ENCODE results near the gene TSGA10.

Gene TSGA10

DNA sequence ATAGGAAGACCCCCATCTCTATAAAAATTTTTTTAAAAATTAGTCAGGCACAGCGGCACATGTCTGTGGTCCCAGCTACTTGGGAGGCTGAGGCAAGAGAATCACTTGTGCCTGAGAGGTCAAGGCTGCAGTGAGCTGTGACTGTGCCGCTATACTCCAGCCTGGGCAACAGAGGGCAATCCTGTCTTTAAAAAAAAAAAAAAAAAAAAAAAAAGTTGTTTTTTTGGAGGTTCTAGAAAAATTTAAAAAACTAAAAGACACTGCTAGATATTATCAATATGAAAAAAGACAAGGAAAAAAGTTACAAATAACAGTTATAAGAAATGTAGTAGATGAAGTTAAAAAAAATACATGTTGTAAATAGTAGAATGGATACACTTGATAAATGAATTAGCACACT, 69.3 kb downstream of the TSGA10 start (continued):
- TF ChIP-seq, protein P1, sequence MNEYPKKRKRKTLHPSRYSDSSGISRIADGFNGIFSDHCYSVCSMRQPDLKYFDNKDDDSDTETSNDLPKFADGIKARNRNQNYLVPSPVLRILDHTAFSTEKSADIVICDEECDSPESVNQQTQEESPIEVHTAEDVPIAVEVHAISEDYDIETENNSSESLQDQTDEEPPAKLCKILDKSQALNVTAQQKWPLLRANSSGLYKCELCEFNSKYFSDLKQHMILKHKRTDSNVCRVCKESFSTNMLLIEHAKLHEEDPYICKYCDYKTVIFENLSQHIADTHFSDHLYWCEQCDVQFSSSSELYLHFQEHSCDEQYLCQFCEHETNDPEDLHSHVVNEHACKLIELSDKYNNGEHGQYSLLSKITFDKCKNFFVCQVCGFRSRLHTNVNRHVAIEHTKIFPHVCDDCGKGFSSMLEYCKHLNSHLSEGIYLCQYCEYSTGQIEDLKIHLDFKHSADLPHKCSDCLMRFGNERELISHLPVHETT (tag by site-specific recombination; IDR thresholded peaks at IDR 0.05) = no peak

DNA sequence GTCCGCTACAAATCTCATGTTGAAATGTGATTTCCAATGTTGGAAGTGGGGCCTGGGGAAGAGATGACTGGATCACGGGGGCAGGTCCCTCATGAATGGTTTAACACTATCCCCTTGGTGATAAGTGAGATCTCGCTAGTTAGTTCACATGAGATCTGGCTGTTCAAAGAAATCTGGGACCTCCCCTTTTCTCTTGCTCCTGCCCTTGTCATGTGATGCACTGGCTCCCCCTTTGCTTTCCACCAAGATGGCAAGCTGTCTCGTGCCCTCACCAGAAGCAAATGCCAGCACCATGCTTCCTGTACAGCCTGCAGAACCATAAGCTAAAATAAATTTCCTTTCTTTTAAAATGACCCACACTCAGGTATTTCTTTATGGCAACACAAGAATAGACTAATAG, 70.5 kb downstream of the TSGA10 start:
- H3K9me3 ChIP-seq (ENCODE audit: control insufficient read depth, insufficient read depth, low read depth, low read length) = no peaks in the 10 kb centered on the region
- TF ChIP-seq ZNF791 (tag by site-specific recombination; IDR thresholded peaks at IDR 0.05) (no peak), ZNF239 (tag by site-specific recombination; IDR thresholded peaks at IDR 0.05) (no peak), ZNF654 (tag by site-specific recombination; IDR thresholded peaks at IDR 0.05; ENCODE audit: low read depth) (no peak), ZSCAN18 (tag by site-specific recombination; IDR thresholded peaks at IDR 0.05) (no peak), ZNF24 (tag by site-specific recombination; IDR thresholded peaks at IDR 0.05) (no peak)
- TF ChIP-seq, protein P1 (tag by site-specific recombination; IDR thresholded peaks at IDR 0.05) = no peak
- no peak overlapping the region for H3K27ac ChIP-seq (ENCODE audit: extremely low read depth, low read depth, low read length)
- CTCF ChIA-PET = interaction anchor here (0.7 to 1.1 kb wide), 2 partner anchors 97 to 475 kb away, joined by 3 to 4 read pairs; no protein-coding TSS in a partner anchor
- H3K36me3 ChIP-seq (ENCODE audit: control insufficient read depth in 2 of 2, insufficient read depth in 1 of 2, low read length in 2 of 2) = no peaks in the 10 kb centered on the region
- POLR2A ChIA-PET = no interaction called here
- H3K4me1 ChIP-seq (ENCODE audit: control insufficient read depth, insufficient read depth, low read length) = no peaks in the 10 kb centered on the region
- no peak overlapping the region for H3K4me3 ChIP-seq (ENCODE audit: low read depth, low read length)

DNA sequence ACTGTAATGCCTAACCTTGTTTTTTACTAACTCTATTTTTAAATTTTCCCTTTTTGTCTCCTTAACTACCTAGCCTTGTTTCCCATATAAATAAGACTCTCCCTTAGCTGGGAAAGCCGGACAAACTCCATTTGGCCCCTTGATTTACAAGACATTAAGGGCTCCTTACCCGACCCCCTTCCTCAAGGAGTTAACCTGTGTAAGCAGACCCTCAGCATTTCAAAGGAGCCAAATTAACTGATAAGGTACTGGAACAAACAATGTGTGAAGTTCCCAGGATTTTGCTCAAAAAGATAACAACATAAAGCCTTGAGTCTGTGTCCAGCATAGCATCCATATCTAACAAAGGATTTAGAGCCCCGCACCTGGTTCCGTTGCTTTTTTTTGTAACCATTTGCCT, 72.9 kb downstream of the TSGA10 start:
- no peaks in the 10 kb centered on the region for H3K4me1 ChIP-seq (ENCODE audit: control insufficient read depth, insufficient read depth, low read length)
- no peaks in the 10 kb centered on the region for H3K36me3 ChIP-seq (ENCODE audit: control insufficient read depth in 2 of 2, insufficient read depth in 1 of 2, low read length in 2 of 2)
- no peak for TF ChIP-seq ZFP37 (tag by site-specific recombination; IDR thresholded peaks at IDR 0.05)
- TF ChIP-seq ZNF248 (tag by site-specific recombination; IDR thresholded peaks at IDR 0.05) = no peak
- no peak for TF ChIP-seq ZNF10 (tag by site-specific recombination; IDR thresholded peaks at IDR 0.05)
- TF ChIP-seq, protein P2, sequence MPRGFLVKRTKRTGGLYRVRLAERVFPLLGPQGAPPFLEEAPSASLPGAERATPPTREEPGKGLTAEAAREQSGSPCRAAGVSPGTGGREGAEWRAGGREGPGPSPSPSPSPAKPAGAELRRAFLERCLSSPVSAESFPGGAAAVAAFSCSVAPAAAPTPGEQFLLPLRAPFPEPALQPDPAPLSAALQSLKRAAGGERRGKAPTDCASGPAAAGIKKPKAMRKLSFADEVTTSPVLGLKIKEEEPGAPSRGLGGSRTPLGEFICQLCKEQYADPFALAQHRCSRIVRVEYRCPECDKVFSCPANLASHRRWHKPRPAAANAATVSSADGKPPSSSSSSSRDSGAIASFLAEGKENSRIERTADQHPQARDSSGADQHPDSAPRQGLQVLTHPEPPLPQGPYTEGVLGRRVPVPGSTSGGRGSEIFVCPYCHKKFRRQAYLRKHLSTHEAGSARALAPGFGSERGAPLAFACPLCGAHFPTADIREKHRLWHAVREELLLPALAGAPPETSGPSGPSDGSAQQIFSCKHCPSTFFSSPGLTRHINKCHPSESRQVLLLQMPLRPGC (tag by site-specific recombination; IDR thresholded peaks at IDR 0.05) = no peak
- no peak for TF ChIP-seq ZNF433 (tag by site-specific recombination; IDR thresholded peaks at IDR 0.05; ENCODE audit: low read depth)
- TF ChIP-seq ZNF558 (tag by site-specific recombination; IDR thresholded peaks at IDR 0.05) = no peak
- no peak for TF ChIP-seq YY2 (tag by site-specific recombination; IDR thresholded peaks at IDR 0.05)
- TF ChIP-seq ZNF791 (tag by site-specific recombination; IDR thresholded peaks at IDR 0.05) = no peak
- TF ChIP-seq, protein P3, sequence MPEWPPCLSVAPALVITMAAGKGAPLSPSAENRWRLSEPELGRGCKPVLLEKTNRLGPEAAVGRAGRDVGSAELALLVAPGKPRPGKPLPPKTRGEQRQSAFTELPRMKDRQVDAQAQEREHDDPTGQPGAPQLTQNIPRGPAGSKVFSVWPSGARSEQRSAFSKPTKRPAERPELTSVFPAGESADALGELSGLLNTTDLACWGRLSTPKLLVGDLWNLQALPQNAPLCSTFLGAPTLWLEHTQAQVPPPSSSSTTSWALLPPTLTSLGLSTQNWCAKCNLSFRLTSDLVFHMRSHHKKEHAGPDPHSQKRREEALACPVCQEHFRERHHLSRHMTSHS (tag by site-specific recombination; IDR thresholded peaks at IDR 0.05) = no peak
- no peak for TF ChIP-seq ZNF121 (tag by site-specific recombination; IDR thresholded peaks at IDR 0.05)
- TF ChIP-seq ZEB2 (tag by site-specific recombination; IDR thresholded peaks at IDR 0.05) = no peak
- no peak for TF ChIP-seq ZSCAN30 (tag by site-specific recombination; IDR thresholded peaks at IDR 0.05)
- TF ChIP-seq ZNF449 (tag by site-specific recombination; IDR thresholded peaks at IDR 0.05) = no peak
- TF ChIP-seq, protein P4, sequence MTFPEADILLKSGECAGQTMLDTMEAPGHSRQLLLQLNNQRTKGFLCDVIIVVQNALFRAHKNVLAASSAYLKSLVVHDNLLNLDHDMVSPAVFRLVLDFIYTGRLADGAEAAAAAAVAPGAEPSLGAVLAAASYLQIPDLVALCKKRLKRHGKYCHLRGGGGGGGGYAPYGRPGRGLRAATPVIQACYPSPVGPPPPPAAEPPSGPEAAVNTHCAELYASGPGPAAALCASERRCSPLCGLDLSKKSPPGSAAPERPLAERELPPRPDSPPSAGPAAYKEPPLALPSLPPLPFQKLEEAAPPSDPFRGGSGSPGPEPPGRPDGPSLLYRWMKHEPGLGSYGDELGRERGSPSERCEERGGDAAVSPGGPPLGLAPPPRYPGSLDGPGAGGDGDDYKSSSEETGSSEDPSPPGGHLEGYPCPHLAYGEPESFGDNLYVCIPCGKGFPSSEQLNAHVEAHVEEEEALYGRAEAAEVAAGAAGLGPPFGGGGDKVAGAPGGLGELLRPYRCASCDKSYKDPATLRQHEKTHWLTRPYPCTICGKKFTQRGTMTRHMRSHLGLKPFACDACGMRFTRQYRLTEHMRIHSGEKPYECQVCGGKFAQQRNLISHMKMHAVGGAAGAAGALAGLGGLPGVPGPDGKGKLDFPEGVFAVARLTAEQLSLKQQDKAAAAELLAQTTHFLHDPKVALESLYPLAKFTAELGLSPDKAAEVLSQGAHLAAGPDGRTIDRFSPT (tag by site-specific recombination; IDR thresholded peaks at IDR 0.05) = no peak
- TF ChIP-seq ZNF560 (tag by site-specific recombination; IDR thresholded peaks at IDR 0.05; ENCODE audit: borderline replicate concordance) = no peak
- no peaks in the 10 kb centered on the region for H3K9me3 ChIP-seq (ENCODE audit: control insufficient read depth, insufficient read depth, low read depth, low read length)
- ChIA-PET CTCF (interaction anchor here (0.5 kb wide), 2 partner anchors 15 to 24 kb away, joined by 3 to 4 read pairs; no protein-coding TSS in a partner anchor), POLR2A (no interaction called here)
- no peak overlapping the region for H3K4me3 ChIP-seq (ENCODE audit: low read depth, low read length)
- no peak overlapping the region for H3K27ac ChIP-seq (ENCODE audit: extremely low read depth, low read depth, low read length)
